Ectodermal cell (in vitro differentiated cells): Measurements from ENCODE around the gene DPYD.
"Not testable (repeated sequence)": the region's sequence is repeated elsewhere in the genome, so short reads cannot be mapped to it uniquely, and the experiment has no call there.

ENCODE experiments used
- H3K27ac ChIP-seq: 2 replicates; pipeline ENCODE4 v1.7.0; 2013; ENCODE audit warnings: mild to moderate bottlenecking, low read depth, low read length; ENCODE audit not compliant: insufficient read depth, poor library complexity, severe bottlenecking
- H3K27me3 ChIP-seq: 2 replicates; pipeline ENCODE4 v1.7.0; 2013; ENCODE audit warnings: mild to moderate bottlenecking, low read length; ENCODE audit not compliant: insufficient read depth, control insufficient read depth, poor library complexity, severe bottlenecking
- H3K36me3 ChIP-seq: one replicate; pipeline ENCODE4 v1.7.0; 2013; ENCODE audit warnings: low read length; ENCODE audit not compliant: control insufficient read depth, insufficient read depth
- H3K4me1 ChIP-seq: one replicate; pipeline ENCODE4 v1.7.0; 2013; ENCODE audit warnings: low read length; ENCODE audit not compliant: control insufficient read depth, insufficient read depth
- H3K4me3 ChIP-seq: 2 replicates; pipeline ENCODE4 v1.7.0; 2013; ENCODE audit warnings: low read depth, low read length, control low read depth; ENCODE audit not compliant: insufficient read depth
- H3K9me3 ChIP-seq: 2 replicates; pipeline ENCODE4 v1.7.0; 2013; ENCODE audit warnings: mild to moderate bottlenecking, low read length, moderate library complexity; ENCODE audit not compliant: control insufficient read depth
- WGBS, 2 experiments: methylation state at CpG; one replicate each; pipeline ENCODE4 v1.1.7; 2013; ENCODE audit warnings: missing lambda C conversion rate in 2 of 2; 5-methylcytosine and 5-hydroxymethylcytosine counted together

Gene DPYD

GRCh38 chr1:97243973-97244560, 676.8 kb downstream of the DPYD start:
- no peak overlapping the region for H3K27ac ChIP-seq
- no peaks in the 10 kb centered on the region for H3K9me3 ChIP-seq
- H3K4me3 ChIP-seq, result no peak overlapping the region
- H3K36me3 ChIP-seq, result no peaks in the 10 kb centered on the region
- no peaks in the 10 kb centered on the region for H3K27me3 ChIP-seq
- WGBS, 2 experiments, result 92 to 93% methylated on average over 2 of the region's 2 CpGs
- no peaks in the 10 kb centered on the region for H3K4me1 ChIP-seq

GRCh38 chr1:97238816-97239215, 682.0 kb downstream of the DPYD start:
- 84 to 89% methylated on average over 3 of the region's 3 CpGs for WGBS, 2 experiments
- no peaks in the 10 kb centered on the region for H3K9me3 ChIP-seq
- H3K27me3 ChIP-seq, result no peaks in the 10 kb centered on the region
- H3K27ac ChIP-seq, result no peak overlapping the region
- H3K4me3 ChIP-seq, result no peak overlapping the region
- H3K4me1 ChIP-seq, result no peaks in the 10 kb centered on the region
- no peaks in the 10 kb centered on the region for H3K36me3 ChIP-seq

- 94% methylated on average over 2 of the region's 2 CpGs for WGBS, 2 experiments
- not testable (repeated sequence) for H3K27me3 ChIP-seq, H3K27ac ChIP-seq, H3K9me3 ChIP-seq, H3K4me3 ChIP-seq, H3K4me1 ChIP-seq, H3K36me3 ChIP-seq
Measured at GRCh38 chr1:97231354-97231753, 689.5 kb downstream of the DPYD start.

DNA sequence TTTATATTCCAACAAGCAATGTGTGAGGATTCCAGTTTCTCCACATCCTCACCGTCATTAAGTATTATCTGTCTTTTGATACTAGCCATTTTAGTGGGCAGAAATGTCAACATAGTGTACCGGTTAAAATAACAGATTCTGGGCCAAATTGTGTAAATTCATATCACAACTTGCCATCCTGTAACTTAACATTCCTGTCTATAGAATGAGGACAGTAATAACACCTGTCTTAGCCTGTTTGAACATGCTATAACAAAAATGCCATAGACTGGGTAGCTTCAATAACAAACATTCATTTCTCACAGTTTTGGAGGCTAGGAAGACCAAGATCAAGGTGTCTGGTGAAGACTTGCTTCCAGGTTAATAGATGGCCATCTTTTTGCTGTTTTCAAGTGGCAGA, 708.2 kb downstream of the DPYD start:
- H3K27ac ChIP-seq, result no peak overlapping the region
- no peaks in the 10 kb centered on the region for H3K36me3 ChIP-seq
- no peaks in the 10 kb centered on the region for H3K27me3 ChIP-seq
- no peaks in the 10 kb centered on the region for H3K4me1 ChIP-seq
- no peak overlapping the region for H3K4me3 ChIP-seq
- 94 to 95% methylated on average over 2 of the region's 2 CpGs for WGBS, 2 experiments
- H3K9me3 ChIP-seq, result no peaks in the 10 kb centered on the region

GRCh38 chr1:97210307-97210706, 710.5 kb downstream of the DPYD start:
- H3K36me3 ChIP-seq, result no peaks in the 10 kb centered on the region
- WGBS, 2 experiments, result 93 to 100% methylated on average over 1 of the region's 1 CpG
- no peaks in the 10 kb centered on the region for H3K4me1 ChIP-seq
- no peaks in the 10 kb centered on the region for H3K27me3 ChIP-seq
- no peaks in the 10 kb centered on the region for H3K9me3 ChIP-seq
- H3K4me3 ChIP-seq, result no peak overlapping the region
- no peak overlapping the region for H3K27ac ChIP-seq

GRCh38 chr1:97209381-97209957, 711.4 kb downstream of the DPYD start:
- Histone ChIP-seq H3K27ac (no peak overlapping the region), H3K4me1 (no peaks in the 10 kb centered on the region), H3K9me3 (no peaks in the 10 kb centered on the region), H3K27me3 (no peaks in the 10 kb centered on the region), H3K4me3 (no peak overlapping the region), H3K36me3 (no peaks in the 10 kb centered on the region)
- 93% methylated on average over 3 of the region's 3 CpGs; no CpG with 5 or more reads in 1 of the 2 experiments for WGBS, 2 experiments

- H3K27ac ChIP-seq, result no peak overlapping the region
- no peak overlapping the region for H3K4me3 ChIP-seq
- H3K36me3 ChIP-seq, result no peaks in the 10 kb centered on the region
- H3K9me3 ChIP-seq, result no peaks in the 10 kb centered on the region
- peaks cover under 1% of the 10 kb centered on the region for H3K4me1 ChIP-seq
- H3K27me3 ChIP-seq, result no peaks in the 10 kb centered on the region
Measured at GRCh38 chr1:97207868-97208267, 713.0 kb downstream of the DPYD start.

GRCh38 chr1:97204468-97204867, 716.4 kb downstream of the DPYD start:
- H3K36me3 ChIP-seq, result no peaks in the 10 kb centered on the region
- H3K4me1 ChIP-seq, result peaks cover 7% of the 10 kb centered on the region
- H3K9me3 ChIP-seq, result no peaks in the 10 kb centered on the region
- H3K4me3 ChIP-seq, result no peak overlapping the region
- H3K27ac ChIP-seq, result no peak overlapping the region
- WGBS, 2 experiments, result 83 to 100% methylated on average over 1 of the region's 1 CpG
- H3K27me3 ChIP-seq, result no peaks in the 10 kb centered on the region

GRCh38 chr1:97202481-97203380, 718.1 kb downstream of the DPYD start:
- 73 to 76% methylated on average over 4 to 5 of the region's 5 CpGs for WGBS, 2 experiments
- Histone ChIP-seq H3K27ac (no peak overlapping the region), H3K9me3 (no peaks in the 10 kb centered on the region), H3K4me3 (no peak overlapping the region), H3K27me3 (no peaks in the 10 kb centered on the region), H3K4me1 (peaks cover 7% of the 10 kb centered on the region), H3K36me3 (no peaks in the 10 kb centered on the region)

GRCh38 chr1:97201641-97202040, 719.2 kb downstream of the DPYD start:
- Histone ChIP-seq H3K4me3 (no peak overlapping the region), H3K27me3 (no peaks in the 10 kb centered on the region), H3K27ac (no peak overlapping the region), H3K36me3 (no peaks in the 10 kb centered on the region), H3K9me3 (no peaks in the 10 kb centered on the region), H3K4me1 (peaks cover 7% of the 10 kb centered on the region)
- 97 to 98% methylated on average over 3 of the region's 3 CpGs for WGBS, 2 experiments
